Activated CD4-positive, alpha-beta T cell treated with anti-CD3 and anti-CD28 coated beads, Interleukin-2, Interleukin-4, amounts not matched to agents 100 ng/mL and 50 ng/mL, durations not matched to agents 16 hours and 8 hours (primary cell): Measurements from ENCODE around the gene FKBP5.
"Not testable (repeated sequence)": the region's sequence is repeated elsewhere in the genome, so short reads cannot be mapped to it uniquely, and the experiment has no call there.

Experiments used
- DNase-seq: peaks from one replicate; pipeline ENCODE4 v3.0.0-alpha.2; 2020; ENCODE audit warnings: low spot score

FKBP5 gene

GRCh38 chr6:35609588-35609987 lies 79.1 kb downstream of the FKBP5 start:
- DNase-seq: no peak

- DNase-seq: no peak
Measured at GRCh38 chr6:35607517-35608233, 81.0 kb downstream of the FKBP5 start.

GRCh38 chr6:35605600-35605999 lies 83.1 kb downstream of the FKBP5 start:
- no peak for DNase-seq

- no peak for DNase-seq
Measured at GRCh38 chr6:35603326-35604202, 85.2 kb downstream of the FKBP5 start.

- DNase-seq: no peak
Measured at GRCh38 chr6:35602133-35602946, 86.4 kb downstream of the FKBP5 start.

- peak; percentile 28 for DNase-seq
Measured at GRCh38 chr6:35601331-35602132, 87.2 kb downstream of the FKBP5 start.

- no peak for DNase-seq
Measured at GRCh38 chr6:35600659-35601125, 88.0 kb downstream of the FKBP5 start.

- DNase-seq: no peak
Measured at GRCh38 chr6:35599761-35600658, 88.7 kb downstream of the FKBP5 start.

GRCh38 chr6:35598621-35599020 lies 90.1 kb downstream of the FKBP5 start:
- DNase-seq: not testable (repeated sequence)

- DNase-seq: no peak
Measured at GRCh38 chr6:35596448-35597442, 92.0 kb downstream of the FKBP5 start.

GRCh38 chr6:35594503-35595186 lies 94.1 kb downstream of the FKBP5 start:
- no peak for DNase-seq

- no peak for DNase-seq
Measured at GRCh38 chr6:35592178-35592577, 96.5 kb downstream of the FKBP5 start.

GRCh38 chr6:35590622-35591066 lies 98.1 kb downstream of the FKBP5 start:
- DNase-seq: no peak

GRCh38 chr6:35589904-35590303 lies 98.8 kb downstream of the FKBP5 start:
- DNase-seq: no peak

GRCh38 chr6:35589201-35589739 lies 99.4 kb downstream of the FKBP5 start:
- no peak for DNase-seq

- no peak for DNase-seq
Measured at GRCh38 chr6:35587167-35587566, 101.5 kb downstream of the FKBP5 start.

GRCh38 chr6:35586542-35586941 lies 102.2 kb downstream of the FKBP5 start:
- no peak for DNase-seq

GRCh38 chr6:35585658-35586057 lies 103.1 kb downstream of the FKBP5 start:
- DNase-seq: no peak
